HCT116 (cell line): ENCODE results near the gene WNK1.

Experiments used
- CEBPB ChIP-seq: IDR thresholded peaks from 2 replicates; pipeline ENCODE4 v1.6.1; 2012; ENCODE audit warnings: low read depth
- ELF1 ChIP-seq: IDR thresholded peaks from 2 replicates; pipeline ENCODE4 v1.6.1; 2012; ENCODE audit warnings: low read depth, borderline replicate concordance
- EZH2 ChIP-seq: fragments of 200-600 bp; sonication (generic); IDR thresholded peaks from 2 replicates; pipeline ENCODE4 v1.6.1; 2017; ENCODE audit warnings: antibody characterized with exemption, mixed run types
- EZH2phosphoT487 ChIP-seq: fragments of 200-600 bp; IDR thresholded peaks from 2 replicates; pipeline ENCODE4 v1.6.1; 2018; ENCODE audit warnings: antibody characterized with exemption, borderline replicate concordance
- JUND ChIP-seq: IDR thresholded peaks from 2 replicates; pipeline ENCODE4 v1.6.1; 2012
- MAX ChIP-seq: IDR thresholded peaks from 2 replicates; pipeline ENCODE4 v1.6.1; 2012
- POLR2A ChIP-seq: IDR thresholded peaks from 2 replicates; pipeline ENCODE4 v1.7.0; 2011; ENCODE audit warnings: borderline replicate concordance; ENCODE audit not compliant: insufficient read depth, insufficient read length; ENCODE audit errors: extremely low read depth
- POLR2AphosphoS5 ChIP-seq: IDR thresholded peaks from 2 replicates; pipeline ENCODE4 v1.6.1; 2011; ENCODE audit warnings: mild to moderate bottlenecking, low read depth, low read length, moderate library complexity
- RAD21 ChIP-seq: IDR thresholded peaks from 2 replicates; pipeline ENCODE4 v1.6.1; 2012; ENCODE audit warnings: low read depth, mild to moderate bottlenecking
- REST ChIP-seq: IDR thresholded peaks from 2 replicates; pipeline ENCODE4 v1.6.1; 2012; ENCODE audit warnings: low read depth
- SP1 ChIP-seq: IDR thresholded peaks from 2 replicates; pipeline ENCODE4 v1.6.1; 2012; ENCODE audit warnings: low read depth
- SRF ChIP-seq: IDR thresholded peaks from 2 replicates; pipeline ENCODE4 v1.6.1; 2012; ENCODE audit warnings: low read depth
- ZNF274 ChIP-seq: fragments of 200-500 bp; sonication (Bioruptor generic); IDR thresholded peaks from 2 replicates; pipeline ENCODE4 v1.6.1; 2014; ENCODE audit warnings: mild to moderate bottlenecking, low read depth, low read length, inconsistent platforms
- TF ChIP-seq, protein P1 (sequence below), 3 experiments: fragments of 200-600 bp in 1 of 3; sonication (generic) in 1 of 3; IDR thresholded peaks in 2 of 3; conservative IDR thresholded peaks in 1 of 3; 2 replicates each; pipeline ENCODE4 v1.5.1; 2012 to 2017; ENCODE audit warnings: low read depth in 2 of 3, low read length in 2 of 3, antibody characterized with exemption in 1 of 3, borderline replicate concordance in 1 of 3, control low read depth in 1 of 3, mild to moderate bottlenecking in 1 of 3, mixed read lengths in 1 of 3, mixed run types in 1 of 3, moderate library complexity in 1 of 3; ENCODE audit not compliant: insufficient read depth in 1 of 3

- TF ChIP-seq POLR2A (no peak), RAD21 (no peak), ELF1 (no peak), MAX (peak; percentile 17; the same call in 1 of the 2 replicates), EZH2phosphoT487 (no peak), POLR2AphosphoS5 (no peak), SP1 (no peak), JUND (no peak), EZH2 (no peak), REST (no peak), SRF (0 out of 2 replicates have a peak, but pooled peaks have one; percentile 32), CEBPB (no peak), ZNF274 (no peak)
- TF ChIP-seq, protein P1, sequence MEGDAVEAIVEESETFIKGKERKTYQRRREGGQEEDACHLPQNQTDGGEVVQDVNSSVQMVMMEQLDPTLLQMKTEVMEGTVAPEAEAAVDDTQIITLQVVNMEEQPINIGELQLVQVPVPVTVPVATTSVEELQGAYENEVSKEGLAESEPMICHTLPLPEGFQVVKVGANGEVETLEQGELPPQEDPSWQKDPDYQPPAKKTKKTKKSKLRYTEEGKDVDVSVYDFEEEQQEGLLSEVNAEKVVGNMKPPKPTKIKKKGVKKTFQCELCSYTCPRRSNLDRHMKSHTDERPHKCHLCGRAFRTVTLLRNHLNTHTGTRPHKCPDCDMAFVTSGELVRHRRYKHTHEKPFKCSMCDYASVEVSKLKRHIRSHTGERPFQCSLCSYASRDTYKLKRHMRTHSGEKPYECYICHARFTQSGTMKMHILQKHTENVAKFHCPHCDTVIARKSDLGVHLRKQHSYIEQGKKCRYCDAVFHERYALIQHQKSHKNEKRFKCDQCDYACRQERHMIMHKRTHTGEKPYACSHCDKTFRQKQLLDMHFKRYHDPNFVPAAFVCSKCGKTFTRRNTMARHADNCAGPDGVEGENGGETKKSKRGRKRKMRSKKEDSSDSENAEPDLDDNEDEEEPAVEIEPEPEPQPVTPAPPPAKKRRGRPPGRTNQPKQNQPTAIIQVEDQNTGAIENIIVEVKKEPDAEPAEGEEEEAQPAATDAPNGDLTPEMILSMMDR (IDR thresholded peaks at IDR 0.05 in 2 of 3, conservative IDR thresholded peaks at IDR 0.05 in 1 of 3; ENCODE audit: borderline replicate concordance in 1 of 3, insufficient read depth in 1 of 3, low read depth in 2 of 3, low read length in 2 of 3): 0 out of 6 replicates have a peak, but pooled peaks of 1 of the 3 experiments have one; percentile 17
Measured at GRCh38 chr12:753611-754472, 1.5 kb downstream of the WNK1 start.
